ENCODE results near the gene PRMT5.

- TF ChIP-seq MAX (IDR thresholded peaks at IDR 0.05; ENCODE audit: low read depth, low read length) (no peak), CTCF (IDR thresholded peaks at IDR 0.05; ENCODE audit: low read depth, low read length) (no peak), POLR2A (IDR thresholded peaks at IDR 0.05; ENCODE audit: extremely low read depth, insufficient read length) (no peak)
Observed at GRCh38 chr14:22896760-22897159, 32.4 kb downstream of the PRMT5 start.

Data from NB4 (cell line).